Measurements from ENCODE around the gene SDHA. TPM values are rescaled to one million over a fixed set of nuclear protein-coding genes. Genes with fewer than 3 reads are reported as not detected.

SDHA gene
- total and polyA plus RNA-seq, 9 of the 15 experiments (the other 6 are each of a cell fraction or from before 2014, with no cell fraction given), result 82.9 to 191 (median 130) TPM

GRCh38 chr5:267716-268115 lies 49.6 kb downstream of the SDHA start:
- H3K9ac ChIP-seq (ENCODE audit: insufficient read depth in 1 of 2, low read depth in 2 of 2, low read length in 2 of 2), result no peak overlapping the region; a peak in 1 of 4 replicates
- H3K4me2 ChIP-seq (ENCODE audit: insufficient read depth, low read length), result no peak overlapping the region
- H3K27me3 ChIP-seq (ENCODE audit: control insufficient read depth in 2 of 2, insufficient read depth in 2 of 2, low read length in 2 of 2), result no peaks in the 10 kb centered on the region
- 59% methylated on average over 1 of the region's 1 CpG for WGBS (ENCODE audit: insufficient coverage, low coverage, missing lambda C conversion rate)
- no peak overlapping the region for H3K4me3 ChIP-seq
- H3K36me3 ChIP-seq (ENCODE audit: control insufficient read depth, insufficient read depth, low read length), result peaks cover 23% of the 10 kb centered on the region; the same call in 2 of the 3 replicates
- ATAC-seq, result no peak
- no peaks in the 10 kb centered on the region for H4K20me1 ChIP-seq (replicated peaks; ENCODE audit: control insufficient read depth, insufficient read depth, low read length)
- TF ChIP-seq ETV1 (tag; conservative IDR thresholded peaks at IDR 0.05; ENCODE audit: low read depth) (no peak), ESRRB (CRISPR knock-in tag; IDR thresholded peaks at IDR 0.05; ENCODE audit: borderline replicate concordance) (no peak), THAP7 (CRISPR knock-in tag; IDR thresholded peaks at IDR 0.05) (no peak), GTF2F1 (IDR thresholded peaks at IDR 0.05; ENCODE audit: low read depth, low read length) (no peak), ETS1 (conservative IDR thresholded peaks at IDR 0.05; ENCODE audit: control insufficient read depth, low read depth, low read length) (no peak), USF2 (CRISPR knock-in tag; IDR thresholded peaks at IDR 0.05) (no peak), HDAC1 (IDR thresholded peaks at IDR 0.05) (no peak), HCFC1 (IDR thresholded peaks at IDR 0.05; ENCODE audit: low read depth, low read length) (no peak), ZNF444 (CRISPR knock-in tag; IDR thresholded peaks at IDR 0.05) (no peak), ASH1L (IDR thresholded peaks at IDR 0.05; ENCODE audit: borderline replicate concordance, low read depth, partially characterized antibody) (no peak), ZFP30 (CRISPR knock-in tag; IDR thresholded peaks at IDR 0.05; ENCODE audit: borderline replicate concordance) (no peak), CBX3 (IDR thresholded peaks at IDR 0.05; ENCODE audit: borderline replicate concordance in 1 of 2, low read length in 2 of 2) (no peak), FIP1L1 (IDR thresholded peaks at IDR 0.05; ENCODE audit: low read depth, low read length, poor library complexity, severe bottlenecking) (no peak), PREB (CRISPR knock-in tag; IDR thresholded peaks at IDR 0.05) (no peak), ZSCAN32 (CRISPR knock-in tag; IDR thresholded peaks at IDR 0.05) (no peak), ZNF445 (CRISPR knock-in tag; IDR thresholded peaks at IDR 0.05; ENCODE audit: low read depth) (no peak), ZHX1 (conservative IDR thresholded peaks at IDR 0.05; ENCODE audit: low read length) (no peak)
- in situ Hi-C loops (cut with MboI) (no loop called here), intact Hi-C loops (cut with micrococcal nuclease) (no loop called here)
- no peak overlapping the region for H2AFZ ChIP-seq (ENCODE audit: low read depth, low read length)
- no peak overlapping the region for H3K27ac ChIP-seq (ENCODE audit: extremely low read depth, low read depth, low read length)
- BruUV-seq (replicated peaks), result no TSS peak
- ChIA-PET CTCF (ENCODE audit: low intra/inter-chr PET ratio) (no interaction called here), POLR2A (interaction anchor here (0.6 kb wide), 1 partner anchor 101 kb away, joined by 3 read pairs; no protein-coding TSS in a partner anchor)
- H3K9me1 ChIP-seq (ENCODE audit: control insufficient read depth, insufficient read depth, low read length), result no peaks in the 10 kb centered on the region
- no peaks in the 10 kb centered on the region for H3K9me3 ChIP-seq (replicated peaks; ENCODE audit: control insufficient read depth, insufficient read depth, low read depth, low read length)
- DNase-seq (ENCODE audit: extremely low read depth in 1 of 4, low spot score in 3 of 4), result no peak
- H3K4me1 ChIP-seq (replicated peaks in 1 of 2; ENCODE audit: control insufficient read depth in 2 of 2, insufficient read depth in 2 of 2, low read length in 2 of 2), result peaks cover 0 to 13% of the 10 kb centered on the region in 2 experiments; a peak in 3 of 5 replicates
- no peak for FAIRE-seq
- H3K79me2 ChIP-seq (ENCODE audit: control insufficient read depth, insufficient read depth, low read length), result peaks cover 9% of the 10 kb centered on the region

Data from K562 (cell line).